Prostate gland (tissue), 2 donors: ENCODE data around the gene RCOR3. TPM values are rescaled to one million over a fixed set of nuclear protein-coding genes. Genes with fewer than 3 reads are reported as not detected.
A peak's percentile ranks its signal among the peaks of the same experiment; 100 is the strongest.
"Not testable (repeated sequence)": the region's sequence is repeated elsewhere in the genome, so short reads cannot be mapped to it uniquely, and the experiment has no call there.

ENCODE experiments used
- DNase-seq: peaks from one replicate; pipeline ENCODE4 v3.0.0-alpha.2; 2019; ENCODE audit warnings: low spot score
- H3K27ac ChIP-seq, 2 donors: fragments of 200-600 bp; sonication (generic); 2 replicates each; pipeline ENCODE4 v1.5.1; 2017 to 2019
- H3K27me3 ChIP-seq: fragments of 200-600 bp; sonication (generic); replicated peaks from 2 replicates; pipeline ENCODE4 v1.5.1; 2019; ENCODE audit not compliant: insufficient read depth
- H3K36me3 ChIP-seq, 2 donors: fragments of 200-600 bp; sonication (generic); 1 replicate in 1 of 2; 2 replicates in 1 of 2; pipeline versions ENCODE4 v1.5.1 to v1.8.1; 2017 to 2019
- H3K4me1 ChIP-seq: fragments of 200-600 bp; sonication (generic); replicated peaks from 2 replicates; pipeline ENCODE4 v1.5.1; 2019
- H3K4me3 ChIP-seq, 2 donors: fragments of 200-600 bp; sonication (generic); 2 replicates each; pipeline ENCODE4 v1.5.1; 2017 to 2019
- H3K9me3 ChIP-seq: fragments of 200-600 bp; sonication (generic); 2 replicates; pipeline ENCODE4 v1.5.1; 2017
- POLR2A ChIP-seq: fragments of 450-650 bp; IDR thresholded peaks from one replicate; pipeline ENCODE4 v1.6.1; 2016; ENCODE audit warnings: antibody characterized with exemption, mild to moderate bottlenecking
- POLR2AphosphoS5 ChIP-seq: sonication (generic); formaldehyde crosslinking; IDR thresholded peaks from one replicate; pipeline ENCODE4 v1.6.1; 2017; ENCODE audit warnings: antibody characterized with exemption
- WGBS: methylation state at CpG from one replicate; pipeline ENCODE4 v1.1.5; 2018; 5-methylcytosine and 5-hydroxymethylcytosine counted together
- intact Hi-C: fragments of 100-400 bp; cut with DNase I; formaldehyde crosslinking; loops from one replicate; pipeline ENCODE4 v1.14.2; 2022
- total RNA-seq, 2 donors: library from RNA; depleted of rRNA; stranded (reverse); fragments of >200 nt; gene quantifications; one replicate each; pipeline ENCODE4 v1.1.0, GENCODE V29; 2016
- TF ChIP-seq, protein P1 (sequence below), 4 experiments: fragments of 200-600 bp in 2 of 4; fragments of 450-650 bp in 2 of 4; sonication (generic) in 2 of 4; IDR thresholded peaks; 1 replicate in 3 of 4; 2 replicates in 1 of 4; pipeline ENCODE4 v1.5.1; 2016 to 2019; ENCODE audit warnings: antibody characterized with exemption in 4 of 4, mild to moderate bottlenecking in 2 of 4, moderate library complexity in 2 of 4

The RCOR3 gene
- total RNA-seq, 2 donors from 2014 or later: 56.4 to 78.3 TPM

DNA sequence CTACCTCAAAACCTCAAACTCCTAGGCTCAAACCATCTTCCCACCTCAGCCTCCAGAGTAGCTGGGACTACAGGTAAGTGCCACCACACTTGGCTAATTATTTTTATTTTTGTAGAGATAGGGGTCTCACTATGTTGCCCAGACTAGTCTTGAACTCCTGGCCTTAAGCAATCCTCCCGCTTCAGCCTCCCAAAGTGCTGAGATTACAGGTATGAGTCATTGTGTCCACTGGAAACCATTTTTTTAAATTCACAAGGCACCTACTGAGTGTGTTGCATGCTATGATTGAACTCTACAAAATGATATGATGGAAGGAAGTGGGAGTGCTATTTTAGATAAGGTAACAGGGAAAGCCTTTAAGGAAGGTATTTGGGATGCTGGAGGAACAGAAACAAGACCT, 41.8 kb upstream of the RCOR3 start:
- H3K36me3 ChIP-seq: no peaks in the 10 kb centered on the region
- no peak for TF ChIP-seq POLR2A
- TF ChIP-seq, protein P1, sequence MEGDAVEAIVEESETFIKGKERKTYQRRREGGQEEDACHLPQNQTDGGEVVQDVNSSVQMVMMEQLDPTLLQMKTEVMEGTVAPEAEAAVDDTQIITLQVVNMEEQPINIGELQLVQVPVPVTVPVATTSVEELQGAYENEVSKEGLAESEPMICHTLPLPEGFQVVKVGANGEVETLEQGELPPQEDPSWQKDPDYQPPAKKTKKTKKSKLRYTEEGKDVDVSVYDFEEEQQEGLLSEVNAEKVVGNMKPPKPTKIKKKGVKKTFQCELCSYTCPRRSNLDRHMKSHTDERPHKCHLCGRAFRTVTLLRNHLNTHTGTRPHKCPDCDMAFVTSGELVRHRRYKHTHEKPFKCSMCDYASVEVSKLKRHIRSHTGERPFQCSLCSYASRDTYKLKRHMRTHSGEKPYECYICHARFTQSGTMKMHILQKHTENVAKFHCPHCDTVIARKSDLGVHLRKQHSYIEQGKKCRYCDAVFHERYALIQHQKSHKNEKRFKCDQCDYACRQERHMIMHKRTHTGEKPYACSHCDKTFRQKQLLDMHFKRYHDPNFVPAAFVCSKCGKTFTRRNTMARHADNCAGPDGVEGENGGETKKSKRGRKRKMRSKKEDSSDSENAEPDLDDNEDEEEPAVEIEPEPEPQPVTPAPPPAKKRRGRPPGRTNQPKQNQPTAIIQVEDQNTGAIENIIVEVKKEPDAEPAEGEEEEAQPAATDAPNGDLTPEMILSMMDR (IDR thresholded peaks at IDR 0.05): no peak
- no peak for TF ChIP-seq POLR2AphosphoS5
- intact Hi-C loops: no loop called here
- no peaks in the 10 kb centered on the region for H3K27me3 ChIP-seq
- no peak for DNase-seq
- no peaks in the 10 kb centered on the region for H3K4me1 ChIP-seq
- H3K27ac ChIP-seq: no peak overlapping the region
- H3K4me3 ChIP-seq: no peak overlapping the region
- WGBS: 100% methylated on average over 1 of the region's 1 CpG
- no peaks in the 10 kb centered on the region for H3K9me3 ChIP-seq

DNA sequence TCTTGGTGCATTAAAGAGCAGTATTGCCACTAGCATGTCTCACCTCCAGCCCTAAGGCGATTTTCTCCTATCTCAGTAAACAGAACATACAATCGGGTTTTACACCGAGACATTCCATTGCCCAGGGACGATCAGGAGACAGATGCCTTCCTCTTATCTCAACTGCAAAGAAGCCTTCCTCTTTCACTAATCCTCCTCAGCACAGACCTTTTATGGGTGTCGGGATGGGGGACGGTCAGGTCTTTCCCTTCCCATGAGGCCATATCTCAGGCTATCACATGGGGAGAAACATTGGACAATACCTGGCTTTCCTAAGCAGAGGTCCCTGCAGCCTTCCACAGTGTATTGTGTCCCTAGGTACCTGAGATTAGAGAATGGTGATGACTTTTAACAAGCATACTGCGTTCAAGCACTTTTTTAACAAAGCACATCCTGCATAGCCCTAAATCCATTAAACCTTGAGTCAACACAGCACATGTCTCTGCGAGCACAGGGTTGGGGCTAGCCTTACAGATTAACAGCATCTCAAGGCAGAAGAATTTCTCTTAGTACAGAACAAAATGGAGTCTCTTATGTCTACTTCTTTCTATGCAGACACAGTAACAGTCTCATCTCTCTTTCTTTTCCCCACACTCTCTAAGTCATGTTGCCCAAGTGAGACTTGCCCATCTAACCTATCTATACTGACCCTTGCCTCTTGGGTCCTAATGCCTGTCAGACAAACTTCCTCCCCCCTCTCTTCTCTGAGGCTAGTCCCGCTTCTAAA, 36.5 kb upstream of the RCOR3 start:
- intact Hi-C loops, H3K27ac ChIP-seq, DNase-seq, H3K36me3 ChIP-seq, H3K4me1 ChIP-seq, H3K27me3 ChIP-seq, H3K4me3 ChIP-seq, H3K9me3 ChIP-seq: not testable (repeated sequence)
- TF ChIP-seq POLR2AphosphoS5: peak; percentile 9
- WGBS: 55% methylated on average over 9 of the region's 9 CpGs

DNA sequence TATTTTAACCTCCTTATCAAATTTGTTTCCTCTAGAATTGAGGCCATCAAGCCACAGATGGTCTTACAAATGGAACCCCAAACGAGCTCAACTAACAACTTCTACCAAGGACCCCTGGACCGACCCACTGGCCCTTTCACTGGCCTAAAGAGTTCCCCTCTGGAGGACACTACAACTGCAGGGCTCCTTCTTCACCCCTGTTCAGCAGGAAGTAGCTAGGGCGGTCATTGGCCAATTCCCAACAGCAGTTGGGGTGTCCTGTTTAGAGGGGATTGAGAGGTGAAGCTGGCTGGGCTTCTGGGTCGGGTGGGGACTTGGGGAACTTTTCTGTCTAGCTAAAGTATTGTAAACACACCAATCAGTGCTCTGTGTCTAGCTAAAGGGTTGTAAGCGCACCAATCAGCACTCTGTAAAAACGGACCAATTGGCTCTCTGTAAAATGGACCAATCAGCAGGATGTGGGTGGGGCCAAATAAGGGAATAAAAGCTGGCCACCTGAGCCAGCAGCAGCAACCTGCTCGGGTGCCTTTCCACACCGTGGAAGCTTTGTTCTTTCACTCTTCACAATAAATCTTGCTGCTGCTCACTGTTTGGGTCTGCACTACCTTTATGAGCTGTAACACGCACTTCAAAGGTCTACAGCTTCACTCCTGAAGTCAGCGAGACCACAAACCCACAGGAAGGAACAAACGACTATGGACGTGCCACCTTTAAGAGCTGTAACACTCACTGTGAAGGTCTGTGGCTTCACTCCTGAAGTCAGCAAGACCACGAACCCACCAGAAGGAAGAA, 30.4 kb upstream of the RCOR3 start:
- intact Hi-C loops, H3K9me3 ChIP-seq, H3K27ac ChIP-seq, DNase-seq, H3K4me3 ChIP-seq, H3K4me1 ChIP-seq, H3K27me3 ChIP-seq, H3K36me3 ChIP-seq: not testable (repeated sequence)
- WGBS: 78% methylated on average over 13 of the region's 13 CpGs

DNA sequence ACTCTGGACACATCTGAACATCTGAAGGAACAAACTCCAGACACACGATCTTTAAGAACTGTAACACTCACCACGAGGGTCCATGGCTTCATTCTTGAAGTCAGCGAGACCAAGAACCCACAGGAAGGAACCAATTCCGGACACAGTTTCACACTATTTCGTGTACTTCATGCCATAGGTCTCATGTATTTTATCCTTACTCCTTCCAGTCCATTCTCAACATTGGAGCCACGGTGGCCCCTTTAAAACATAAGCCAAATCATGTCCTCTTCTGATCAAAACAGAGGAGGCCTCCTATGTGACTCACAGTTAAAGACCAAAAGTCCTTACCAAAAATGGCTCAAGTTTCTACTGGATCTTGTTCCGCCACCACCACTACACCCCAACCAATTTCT, 29.8 kb upstream of the RCOR3 start:
- no peaks in the 10 kb centered on the region for H3K27me3 ChIP-seq
- H3K4me1 ChIP-seq: no peaks in the 10 kb centered on the region
- no peaks in the 10 kb centered on the region for H3K9me3 ChIP-seq
- no peak overlapping the region for H3K27ac ChIP-seq
- H3K36me3 ChIP-seq: no peaks in the 10 kb centered on the region
- no peak for DNase-seq
- WGBS: 95% methylated on average over 7 of the region's 7 CpGs
- H3K4me3 ChIP-seq: no peak overlapping the region
- intact Hi-C loops: no loop called here
- TF ChIP-seq POLR2A: no peak
- TF ChIP-seq, protein P1 (IDR thresholded peaks at IDR 0.05): no peak
- TF ChIP-seq POLR2AphosphoS5: no peak

DNA sequence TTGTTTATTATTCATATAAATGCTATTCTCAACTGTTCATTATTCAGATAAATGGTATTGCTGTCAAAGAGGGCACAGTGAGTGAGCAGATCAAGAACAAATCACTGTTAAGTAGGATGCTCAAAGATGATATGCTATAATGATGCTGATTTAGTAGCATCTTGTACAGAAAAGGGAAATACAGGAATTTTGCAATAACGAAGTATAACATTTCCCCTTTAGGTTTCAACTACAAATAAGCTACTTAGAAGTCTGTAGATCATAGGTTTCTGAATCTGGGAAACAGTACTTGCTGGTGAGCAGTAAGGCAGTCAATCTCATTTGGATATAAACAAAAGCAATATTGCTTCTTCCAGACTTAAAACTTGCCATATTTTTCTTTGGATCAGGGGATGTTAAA, 27.3 kb upstream of the RCOR3 start:
- 58% methylated on average over 1 of the region's 1 CpG for WGBS
- TF ChIP-seq, protein P1 (IDR thresholded peaks at IDR 0.05): no peak
- TF ChIP-seq POLR2AphosphoS5: no peak
- TF ChIP-seq POLR2A: no peak
- no peak for DNase-seq
- H3K27me3 ChIP-seq: no peaks in the 10 kb centered on the region
- intact Hi-C loops: no loop called here
- H3K36me3 ChIP-seq: no peaks in the 10 kb centered on the region
- no peak overlapping the region for H3K4me3 ChIP-seq
- H3K4me1 ChIP-seq: no peaks in the 10 kb centered on the region
- no peaks in the 10 kb centered on the region for H3K9me3 ChIP-seq
- no peak overlapping the region for H3K27ac ChIP-seq
